LNCAP (cell line): Measurements from ENCODE around the gene CDC42EP1.

Experiments used
- CTCF ChIP-seq: fragments of 450-650 bp; IDR thresholded peaks from 2 replicates; pipeline ENCODE4 v1.5.1; 2017; ENCODE audit warnings: mild to moderate bottlenecking

The CDC42EP1 gene

GRCh38 chr22:37604875-37605274 is 44.6 kb downstream of the CDC42EP1 start:
- TF ChIP-seq CTCF: no peak

GRCh38 chr22:37607010-37607934 is 47.0 kb downstream of the CDC42EP1 start:
- peak; percentile 99 for TF ChIP-seq CTCF

GRCh38 chr22:37607935-37608476 is 47.7 kb downstream of the CDC42EP1 start:
- TF ChIP-seq CTCF: no peak

GRCh38 chr22:37608477-37609239 is 48.4 kb downstream of the CDC42EP1 start, which contains the start of gene GGA1:
Gene GGA1, plus strand, starts transcription at chr22:37608834. Its CDS starts 27 bp downstream, at chr22:37608861.
- no peak for TF ChIP-seq CTCF

- no peak for TF ChIP-seq CTCF
These were observed 49.2 kb downstream of the CDC42EP1 start for GRCh38 chr22:37609240-37610152.

GRCh38 chr22:37610480-37611129 is 50.3 kb downstream of the CDC42EP1 start:
- no peak for TF ChIP-seq CTCF
